ENCODE data around the gene PTPN14.
"Not testable (repeated sequence)": the region's sequence is repeated elsewhere in the genome, so short reads cannot be mapped to it uniquely, and the experiment has no call there.

The PTPN14 gene
- 0.17 to 0.39 (median 0.26) reads per million in 3 donors for total RNA-seq

DNA sequence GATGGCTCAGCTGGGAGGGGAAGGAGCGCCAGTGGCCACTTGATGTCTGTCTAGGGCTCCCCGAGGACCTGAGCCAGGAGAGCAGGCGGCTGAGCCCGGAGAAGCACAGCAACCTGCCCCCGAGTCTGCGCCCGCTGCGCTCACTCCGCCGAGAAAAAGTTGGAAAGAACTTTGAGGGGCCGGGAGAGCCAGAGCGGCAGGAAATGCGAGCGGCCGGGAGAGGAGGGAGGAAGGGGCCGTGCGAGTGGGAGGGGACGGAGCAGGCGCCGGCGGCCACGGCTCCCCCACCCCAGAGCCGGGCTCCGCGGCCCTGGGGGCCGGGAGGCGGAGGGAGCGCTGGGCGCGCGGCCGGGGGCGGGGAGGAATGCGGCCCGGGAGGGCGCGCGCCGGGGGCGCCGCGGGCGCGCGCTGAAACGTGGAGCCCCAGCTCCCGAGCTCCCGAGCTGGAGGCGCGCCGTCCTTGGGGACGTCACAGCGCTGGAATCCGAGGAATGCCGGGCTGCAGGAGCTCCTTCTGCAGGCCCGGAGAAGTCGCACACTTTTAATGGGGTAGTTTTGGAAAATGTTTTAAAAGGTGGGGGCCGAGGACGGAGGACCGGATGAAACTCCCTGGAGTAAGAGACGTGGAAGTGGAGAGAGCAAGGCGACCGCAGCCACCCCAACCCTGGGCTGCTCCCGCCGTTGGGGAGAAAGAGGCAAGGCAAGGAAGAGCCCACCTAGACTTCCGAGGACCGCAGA, at the start of gene PTPN14:
TSS of gene PTPN14 (minus strand) at position 167 of the 738 bp plus-strand sequence. CDS start 86,799 bp downstream, outside the sequence.
- Histone ChIP-seq H3K4me1 (ENCODE audit: control insufficient read depth, insufficient read depth, low read length, poor library complexity, severe bottlenecking) (peaks cover 7% of the 10 kb centered on the region), H3K27me3 (replicated peaks; ENCODE audit: control insufficient read depth, insufficient read depth, low read length, poor library complexity, severe bottlenecking) (peaks cover 20% of the 10 kb centered on the region), H3K4me3 (ENCODE audit: insufficient read depth, low read depth, low read length, poor library complexity, severe bottlenecking) (peak within 1 kb of the TSS; percentile 25), H3K27ac (ENCODE audit: insufficient read depth, low read length, poor library complexity, severe bottlenecking) (no peak within 1 kb of the TSS), H3K36me3 (ENCODE audit: control insufficient read depth, insufficient read depth, low read length) (no peaks in the 10 kb centered on the region), H3K9me3 (ENCODE audit: control insufficient read depth, low read length) (no peaks in the 10 kb centered on the region)
- no peak for DNase-seq

DNA sequence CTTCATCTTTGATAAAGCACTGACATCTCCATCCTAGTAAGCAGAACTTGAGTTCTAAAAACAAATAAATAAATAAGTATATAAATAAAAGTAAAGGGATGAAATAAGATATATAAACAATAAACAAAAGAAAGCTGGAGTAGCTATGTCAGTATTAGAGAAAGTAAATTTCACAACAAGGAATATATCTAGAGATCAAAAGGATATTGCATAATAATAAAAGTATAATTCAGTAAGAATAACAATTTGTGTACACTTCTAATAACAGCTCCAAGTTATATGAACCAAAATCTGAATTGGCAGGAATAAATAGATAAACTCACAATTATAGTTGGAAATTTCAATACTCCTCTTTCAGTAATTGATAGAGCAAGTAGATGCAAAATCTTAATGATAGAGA, 41.8 kb upstream of the PTPN14 start:
- no peaks in the 10 kb centered on the region for H3K27me3 ChIP-seq (replicated peaks; ENCODE audit: control insufficient read depth, insufficient read depth, low read length, poor library complexity, severe bottlenecking)
- no peaks in the 10 kb centered on the region for H3K4me1 ChIP-seq (ENCODE audit: control insufficient read depth, insufficient read depth, low read length, poor library complexity, severe bottlenecking)
- H3K27ac ChIP-seq (ENCODE audit: insufficient read depth, low read length, poor library complexity, severe bottlenecking), result no peak overlapping the region
- no peaks in the 10 kb centered on the region for H3K36me3 ChIP-seq (ENCODE audit: control insufficient read depth, insufficient read depth, low read length)
- no peaks in the 10 kb centered on the region for H3K9me3 ChIP-seq (ENCODE audit: control insufficient read depth, low read length)
- H3K4me3 ChIP-seq (ENCODE audit: insufficient read depth, low read depth, low read length, poor library complexity, severe bottlenecking), result no peak overlapping the region
- DNase-seq, result no peak

DNA sequence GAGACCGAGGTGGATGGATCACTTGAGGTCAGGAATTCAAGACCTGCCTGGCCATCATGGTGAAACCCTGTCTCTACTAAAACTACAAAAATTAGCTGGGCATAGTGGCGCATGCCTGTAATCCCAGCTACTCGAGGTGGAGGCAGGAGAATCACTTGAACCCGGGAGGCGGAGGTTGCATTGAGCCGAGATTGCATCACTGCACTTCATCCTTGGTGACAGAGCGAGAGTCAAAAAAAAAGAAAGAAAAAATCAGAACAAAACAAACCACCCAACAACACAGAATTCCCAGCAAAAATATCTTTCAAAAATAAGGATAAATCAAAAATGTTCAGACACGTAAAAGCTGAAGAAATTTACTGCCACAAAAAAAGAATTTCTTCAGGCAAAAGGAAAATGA, 40.5 kb upstream of the PTPN14 start:
- DNase-seq; H3K9me3 ChIP-seq (ENCODE audit: control insufficient read depth, low read length); H3K4me3 ChIP-seq (ENCODE audit: insufficient read depth, low read depth, low read length, poor library complexity, severe bottlenecking); H3K36me3 ChIP-seq (ENCODE audit: control insufficient read depth, insufficient read depth, low read length); H3K4me1 ChIP-seq (ENCODE audit: control insufficient read depth, insufficient read depth, low read length, poor library complexity, severe bottlenecking); H3K27ac ChIP-seq (ENCODE audit: insufficient read depth, low read length, poor library complexity, severe bottlenecking); H3K27me3 ChIP-seq (replicated peaks; ENCODE audit: control insufficient read depth, insufficient read depth, low read length, poor library complexity, severe bottlenecking): not testable (repeated sequence)

DNA sequence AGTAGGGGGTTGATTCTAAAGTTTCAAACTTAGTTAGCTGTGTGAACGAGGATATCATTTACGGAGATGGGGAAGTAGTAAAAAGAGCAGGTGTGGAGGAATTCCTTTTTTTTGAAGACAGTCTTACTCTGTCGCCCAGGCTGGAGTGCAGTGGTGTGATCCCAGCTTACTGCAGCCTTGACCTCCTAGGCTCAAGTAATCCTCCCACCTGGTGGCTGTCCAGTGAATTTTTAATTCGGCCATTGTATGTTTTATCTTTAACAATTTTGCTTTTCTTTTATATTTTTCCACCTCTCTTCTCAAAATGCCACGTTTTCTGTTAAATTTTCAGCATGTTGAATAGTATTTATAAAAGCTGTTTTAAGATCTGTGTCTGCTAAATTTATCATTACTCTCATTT, 39.3 kb upstream of the PTPN14 start:
- Histone ChIP-seq H3K4me1 (ENCODE audit: control insufficient read depth, insufficient read depth, low read length, poor library complexity, severe bottlenecking) (no peaks in the 10 kb centered on the region), H3K27ac (ENCODE audit: insufficient read depth, low read length, poor library complexity, severe bottlenecking) (no peak overlapping the region), H3K36me3 (ENCODE audit: control insufficient read depth, insufficient read depth, low read length) (no peaks in the 10 kb centered on the region), H3K27me3 (replicated peaks; ENCODE audit: control insufficient read depth, insufficient read depth, low read length, poor library complexity, severe bottlenecking) (no peaks in the 10 kb centered on the region), H3K9me3 (ENCODE audit: control insufficient read depth, low read length) (no peaks in the 10 kb centered on the region), H3K4me3 (ENCODE audit: insufficient read depth, low read depth, low read length, poor library complexity, severe bottlenecking) (no peak overlapping the region)
- no peak for DNase-seq

DNA sequence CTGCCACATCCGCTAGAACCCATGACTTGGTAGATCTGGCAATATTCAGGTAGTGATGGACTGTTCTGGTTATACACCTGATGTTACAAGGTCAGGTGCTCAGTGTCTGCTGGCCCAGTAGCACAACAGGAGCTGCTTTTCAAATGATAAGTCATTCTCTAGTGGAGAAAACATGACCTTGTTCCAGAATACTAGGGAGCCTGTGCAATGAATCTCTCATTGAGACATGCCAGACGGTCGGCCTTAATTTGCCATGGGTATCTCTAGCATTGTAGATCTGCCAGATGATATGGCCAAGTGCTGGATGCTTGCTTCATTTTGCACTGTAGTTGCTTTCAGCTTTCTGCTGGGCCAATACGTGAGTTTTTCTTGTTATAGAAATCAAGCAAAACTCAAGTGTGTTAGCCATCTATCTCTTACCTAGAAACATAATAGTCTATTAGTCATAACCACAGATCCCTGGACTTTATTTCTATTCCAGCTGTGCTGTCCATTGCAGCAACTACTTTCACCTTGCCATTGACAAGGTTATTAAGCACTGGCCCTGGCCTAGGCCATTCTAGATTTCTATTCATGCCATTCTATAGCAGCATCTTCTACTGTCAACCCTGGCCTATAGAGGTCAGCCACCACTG, 37.7 kb upstream of the PTPN14 start:
- H3K9me3 ChIP-seq (ENCODE audit: control insufficient read depth, low read length), result no peaks in the 10 kb centered on the region
- H3K36me3 ChIP-seq (ENCODE audit: control insufficient read depth, insufficient read depth, low read length), result no peaks in the 10 kb centered on the region
- H3K4me3 ChIP-seq (ENCODE audit: insufficient read depth, low read depth, low read length, poor library complexity, severe bottlenecking), result no peak overlapping the region
- no peak overlapping the region for H3K27ac ChIP-seq (ENCODE audit: insufficient read depth, low read length, poor library complexity, severe bottlenecking)
- no peaks in the 10 kb centered on the region for H3K27me3 ChIP-seq (replicated peaks; ENCODE audit: control insufficient read depth, insufficient read depth, low read length, poor library complexity, severe bottlenecking)
- H3K4me1 ChIP-seq (ENCODE audit: control insufficient read depth, insufficient read depth, low read length, poor library complexity, severe bottlenecking), result no peaks in the 10 kb centered on the region
- DNase-seq, result no peak

DNA sequence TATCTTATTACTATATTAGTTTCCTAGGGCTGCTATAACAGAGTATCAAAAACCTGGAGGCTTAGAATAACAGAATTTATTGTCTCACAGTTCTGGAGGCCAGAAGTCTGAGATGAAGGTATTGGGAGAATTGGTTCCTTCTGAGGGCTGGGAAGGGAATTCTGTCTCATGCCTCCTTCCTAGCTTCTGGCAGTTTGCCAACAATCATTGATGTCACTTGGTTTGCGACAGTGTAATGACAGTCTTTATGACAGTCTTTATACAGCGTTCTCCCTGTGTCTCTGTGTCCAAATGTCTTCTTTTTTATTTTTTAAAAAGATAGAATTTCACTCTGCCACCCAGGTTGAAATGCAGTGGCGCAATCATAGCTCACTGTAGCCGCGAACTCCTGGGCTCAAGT, 35.8 kb upstream of the PTPN14 start:
- H3K9me3 ChIP-seq (ENCODE audit: control insufficient read depth, low read length), result no peaks in the 10 kb centered on the region
- H3K4me3 ChIP-seq (ENCODE audit: insufficient read depth, low read depth, low read length, poor library complexity, severe bottlenecking), result no peak overlapping the region
- no peaks in the 10 kb centered on the region for H3K36me3 ChIP-seq (ENCODE audit: control insufficient read depth, insufficient read depth, low read length)
- H3K4me1 ChIP-seq (ENCODE audit: control insufficient read depth, insufficient read depth, low read length, poor library complexity, severe bottlenecking), result no peaks in the 10 kb centered on the region
- no peaks in the 10 kb centered on the region for H3K27me3 ChIP-seq (replicated peaks; ENCODE audit: control insufficient read depth, insufficient read depth, low read length, poor library complexity, severe bottlenecking)
- DNase-seq, result no peak
- H3K27ac ChIP-seq (ENCODE audit: insufficient read depth, low read length, poor library complexity, severe bottlenecking), result no peak overlapping the region

DNA sequence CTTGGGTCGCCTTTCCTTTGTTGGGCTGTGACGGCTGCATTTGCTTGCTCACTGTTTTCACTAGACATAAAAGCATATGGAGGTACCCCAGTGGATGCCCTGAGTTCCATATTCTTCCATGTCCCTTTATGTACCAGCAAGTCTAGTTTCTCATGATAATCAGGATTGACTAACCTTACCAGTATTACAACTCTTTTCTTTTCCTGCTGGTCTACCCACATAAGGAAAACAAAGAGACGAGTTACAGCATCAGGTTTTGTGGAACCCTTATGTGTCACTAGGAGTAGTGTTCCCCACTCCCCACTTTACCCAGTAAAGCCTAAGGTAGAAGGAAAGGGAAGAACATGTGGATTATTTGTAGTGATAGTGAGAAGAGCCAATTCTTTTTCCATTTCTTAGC, 35.2 kb upstream of the PTPN14 start:
- DNase-seq, result no peak
- Histone ChIP-seq H3K27ac (ENCODE audit: insufficient read depth, low read length, poor library complexity, severe bottlenecking) (no peak overlapping the region), H3K9me3 (ENCODE audit: control insufficient read depth, low read length) (no peaks in the 10 kb centered on the region), H3K36me3 (ENCODE audit: control insufficient read depth, insufficient read depth, low read length) (no peaks in the 10 kb centered on the region), H3K27me3 (replicated peaks; ENCODE audit: control insufficient read depth, insufficient read depth, low read length, poor library complexity, severe bottlenecking) (no peaks in the 10 kb centered on the region), H3K4me1 (ENCODE audit: control insufficient read depth, insufficient read depth, low read length, poor library complexity, severe bottlenecking) (no peaks in the 10 kb centered on the region), H3K4me3 (ENCODE audit: insufficient read depth, low read depth, low read length, poor library complexity, severe bottlenecking) (no peak overlapping the region)

DNA sequence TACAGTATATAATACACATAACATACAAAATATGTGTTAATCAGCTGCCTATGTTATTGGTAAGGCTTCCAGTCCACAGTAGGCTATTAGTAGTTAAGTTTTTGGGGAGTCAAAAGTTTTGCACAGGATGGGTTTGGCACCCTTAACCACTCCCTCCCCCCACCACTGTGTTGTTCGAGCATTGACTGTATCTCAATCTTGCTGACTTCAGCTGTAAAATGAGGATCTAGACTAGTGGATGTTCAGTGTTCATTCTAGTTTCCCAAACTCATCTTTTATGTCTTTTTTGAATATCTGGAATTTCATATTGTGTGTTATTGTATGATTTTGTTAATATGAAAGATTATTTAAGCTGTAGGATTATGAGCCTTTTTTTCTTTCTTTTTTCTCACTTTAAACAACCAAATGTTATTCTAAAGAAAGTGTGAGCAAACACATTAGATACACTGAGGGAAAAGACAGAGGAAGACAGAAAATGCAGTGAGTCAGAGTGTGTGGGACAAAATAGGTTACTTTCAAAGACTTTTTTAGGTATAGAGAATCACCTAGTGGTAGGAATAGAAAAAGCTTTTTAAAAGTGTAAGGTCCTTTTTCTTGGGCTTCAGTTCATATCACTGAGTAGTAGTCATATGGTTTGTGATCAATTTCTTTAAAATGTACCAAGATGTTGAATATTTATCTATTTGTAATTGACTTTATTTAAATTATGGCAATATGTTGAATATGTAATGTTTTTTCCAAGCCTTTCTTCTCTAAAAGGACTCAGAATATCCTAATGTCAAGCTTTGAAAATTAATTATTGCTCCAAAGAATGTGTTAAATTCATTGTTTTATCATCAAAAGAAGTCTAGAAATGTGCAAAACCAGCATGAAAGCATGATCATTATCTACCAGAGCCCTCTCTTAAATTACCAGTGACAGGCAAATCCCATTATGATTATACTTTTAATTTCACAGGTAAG, 33.7 kb upstream of the PTPN14 start:
- no peaks in the 10 kb centered on the region for H3K27me3 ChIP-seq (replicated peaks; ENCODE audit: control insufficient read depth, insufficient read depth, low read length, poor library complexity, severe bottlenecking)
- no peak for DNase-seq

DNA sequence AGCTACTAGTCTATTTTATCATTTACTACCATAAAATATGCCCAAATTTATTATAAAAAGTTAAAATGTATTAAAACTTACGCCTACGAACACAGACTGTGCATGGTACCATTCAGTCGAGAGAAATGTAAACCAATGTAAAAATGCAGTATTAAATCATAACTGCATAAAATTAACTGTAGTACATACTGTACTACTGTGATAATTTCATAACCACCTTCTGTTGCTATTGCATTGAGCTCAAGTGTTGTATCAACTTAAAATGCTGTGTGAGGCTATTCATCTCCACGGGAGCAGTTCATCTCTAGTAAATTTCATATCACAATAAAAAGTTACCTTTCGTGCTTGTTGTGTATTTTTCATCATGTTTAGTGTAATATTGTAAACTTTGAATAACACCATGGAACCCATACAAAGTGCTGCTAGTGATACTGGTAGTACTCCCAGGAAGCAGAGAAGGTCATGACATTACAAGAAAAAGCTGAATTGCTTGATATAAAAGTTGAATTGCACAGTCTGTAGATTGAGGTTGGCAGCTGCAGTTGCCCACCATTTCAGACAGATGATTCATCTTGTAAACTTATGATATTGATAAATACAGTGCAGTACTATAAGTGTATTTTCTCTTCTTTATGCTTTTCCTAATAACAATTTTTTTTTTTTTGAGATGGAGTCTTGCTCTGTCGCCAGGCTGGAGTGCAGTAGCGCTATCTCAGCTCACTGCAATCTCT, 32.6 kb upstream of the PTPN14 start:
- Histone ChIP-seq H3K4me1 (ENCODE audit: control insufficient read depth, insufficient read depth, low read length, poor library complexity, severe bottlenecking) (no peaks in the 10 kb centered on the region), H3K27me3 (replicated peaks; ENCODE audit: control insufficient read depth, insufficient read depth, low read length, poor library complexity, severe bottlenecking) (no peaks in the 10 kb centered on the region), H3K4me3 (ENCODE audit: insufficient read depth, low read depth, low read length, poor library complexity, severe bottlenecking) (no peak overlapping the region), H3K9me3 (ENCODE audit: control insufficient read depth, low read length) (no peaks in the 10 kb centered on the region), H3K27ac (ENCODE audit: insufficient read depth, low read length, poor library complexity, severe bottlenecking) (no peak overlapping the region), H3K36me3 (ENCODE audit: control insufficient read depth, insufficient read depth, low read length) (no peaks in the 10 kb centered on the region)
- DNase-seq, result no peak

More for the DNA sequence above, 33.7 kb upstream of the PTPN14 start:
- Histone ChIP-seq H3K4me3 (ENCODE audit: insufficient read depth, low read depth, low read length, poor library complexity, severe bottlenecking) (no peak overlapping the region), H3K9me3 (ENCODE audit: control insufficient read depth, low read length) (no peaks in the 10 kb centered on the region), H3K27ac (ENCODE audit: insufficient read depth, low read length, poor library complexity, severe bottlenecking) (no peak overlapping the region), H3K36me3 (ENCODE audit: control insufficient read depth, insufficient read depth, low read length) (no peaks in the 10 kb centered on the region), H3K4me1 (ENCODE audit: control insufficient read depth, insufficient read depth, low read length, poor library complexity, severe bottlenecking) (no peaks in the 10 kb centered on the region)

Measured in effector memory CD4-positive, alpha-beta T cell (primary cell).